Colonic mucosa (tissue), 4 donors: ENCODE measurements around the gene PPP1CA. TPM values are rescaled to one million over a fixed set of nuclear protein-coding genes. Genes with fewer than 3 reads are reported as not detected.
"Not testable (repeated sequence)": the region's sequence is repeated elsewhere in the genome, so short reads cannot be mapped to it uniquely, and the experiment has no call there.

Source experiments
- DNase-seq: peaks from one replicate; pipeline ENCODE4 v3.0.0-alpha.2; 2020
- H3K27ac ChIP-seq: fragments of 200-600 bp; one replicate; pipeline ENCODE4 v1.8.0; 2021
- H3K27me3 ChIP-seq: fragments of 200-600 bp; one replicate; pipeline ENCODE4 v1.8.0; 2021
- H3K36me3 ChIP-seq: fragments of 200-600 bp; one replicate; pipeline ENCODE4 v1.8.0; 2021
- H3K4me1 ChIP-seq: fragments of 200-600 bp; one replicate; pipeline ENCODE4 v1.8.0; 2021; ENCODE audit warnings: mild to moderate bottlenecking
- H3K4me3 ChIP-seq: fragments of 200-600 bp; one replicate; pipeline ENCODE4 v1.8.0; 2021
- H3K9ac ChIP-seq, 2 donors: one replicate each; pipeline ENCODE4 v1.7.0; 2013; ENCODE audit warnings: control low read depth in 2 of 2, low read depth in 2 of 2, low read length in 2 of 2
- H3K9me3 ChIP-seq: fragments of 200-600 bp; one replicate; pipeline ENCODE4 v1.8.0; 2021
- CTCF ChIP-seq: fragments of 200-600 bp; IDR thresholded peaks from one replicate; pipeline ENCODE4 v1.8.0; 2022; ENCODE audit warnings: antibody characterized with exemption, mild to moderate bottlenecking
- intact Hi-C: fragments of 100-400 bp; cut with DNase I; formaldehyde crosslinking; loops from one replicate; pipeline ENCODE4 v1.14.1; 2022
- total RNA-seq, 2 donors: library from RNA; stranded (reverse); fragmentation: NEBNext Ultra II Directional in 1 of 2; extraction: Animal tissue kit (Norgen Biotek cat#: 25700) in 1 of 2; gene quantifications; one replicate each; pipeline ENCODE4 v1.2.1, GENCODE V29; 2021
- donor health status: healthy.
- donor health status: DM: no; HTN: no; CAD: no.
- donor health status: DM: no; HTN: no; CAD: no.

PPP1CA gene
- total RNA-seq, 2 donors from 2014 or later: 242 to 280 TPM

DNA sequence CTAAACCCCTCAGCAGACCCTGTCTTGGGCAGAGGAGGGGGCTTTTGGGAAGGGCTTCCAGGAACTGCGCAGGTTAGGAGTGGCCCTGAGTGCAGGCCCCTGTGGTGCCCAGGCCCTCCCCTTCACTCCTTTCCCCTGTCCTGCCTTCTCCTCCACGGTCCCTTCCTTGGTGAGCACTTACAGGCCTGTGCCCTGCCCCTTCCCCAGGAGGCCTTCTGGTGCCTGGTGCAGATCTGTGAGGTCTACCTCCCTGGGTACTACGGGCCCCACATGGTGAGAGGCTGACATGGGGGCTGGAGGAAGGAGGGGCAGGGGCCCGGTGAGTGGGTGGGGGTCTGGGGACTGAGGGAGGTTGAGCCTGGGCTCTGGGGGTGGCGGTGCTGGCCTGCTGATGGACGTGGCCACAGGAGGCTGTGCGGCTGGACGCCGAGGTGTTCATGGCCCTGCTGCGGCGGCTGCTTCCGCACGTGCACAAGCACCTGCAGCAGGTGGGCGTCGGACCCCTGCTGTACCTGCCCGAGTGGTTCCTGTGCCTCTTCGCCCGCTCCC is 4.8 kb upstream of the PPP1CA start:
- Histone ChIP-seq H3K9me3 (no peaks in the 10 kb centered on the region), H3K27me3 (no peaks in the 10 kb centered on the region), H3K27ac (no peak overlapping the region), H3K4me3 (no peak overlapping the region), H3K4me1 (no peaks in the 10 kb centered on the region), H3K36me3 (no peaks in the 10 kb centered on the region), H3K9ac (peak overlapping the region in 1 of 2 donors; percentile 26)
- intact Hi-C loops: no loop called here
- TF ChIP-seq CTCF: no peak
- DNase-seq: no peak

DNA sequence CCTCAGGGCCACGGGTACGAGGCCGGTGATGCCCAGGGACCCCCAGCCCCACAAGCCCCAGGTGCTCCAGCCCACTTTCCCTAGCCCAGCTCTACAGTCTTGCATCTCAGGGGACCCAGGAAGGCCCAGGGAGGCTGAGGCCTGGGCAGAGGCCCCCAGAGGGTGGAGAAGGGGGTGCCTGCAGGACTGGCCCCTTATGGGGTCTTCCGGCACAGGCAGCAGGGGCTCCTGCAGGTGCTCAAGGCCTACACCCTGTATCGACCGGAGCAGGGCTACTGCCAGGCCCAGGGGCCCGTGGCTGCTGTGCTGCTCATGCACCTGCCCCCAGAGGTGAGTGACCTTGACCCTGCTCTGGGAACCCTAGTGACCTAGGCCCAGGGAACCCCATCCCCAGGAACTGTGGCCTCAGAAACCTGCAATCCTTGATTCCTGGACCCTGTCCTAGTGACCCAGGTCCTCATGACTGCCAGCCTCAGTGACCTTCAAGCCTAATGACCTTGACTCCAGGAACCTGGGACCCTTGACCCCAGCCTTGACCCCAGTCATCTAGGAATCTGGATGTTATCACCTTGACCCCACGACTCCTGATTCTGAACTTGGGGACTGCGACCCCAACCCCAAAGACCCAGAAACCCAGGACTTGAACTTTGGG is 4.2 kb upstream of the PPP1CA start:
- peak overlapping the region; percentile 25 for H3K4me3 ChIP-seq
- H3K9ac ChIP-seq: peak overlapping the region; percentile 26 to 35
- H3K36me3 ChIP-seq: no peaks in the 10 kb centered on the region
- H3K27ac ChIP-seq: no peak overlapping the region
- H3K4me1 ChIP-seq: no peaks in the 10 kb centered on the region
- no peak for TF ChIP-seq CTCF
- no peak for DNase-seq
- no peaks in the 10 kb centered on the region for H3K9me3 ChIP-seq
- H3K27me3 ChIP-seq: no peaks in the 10 kb centered on the region
- intact Hi-C loops: no loop called here

GRCh38 chr11:67405196-67405567 is 3.5 kb upstream of the PPP1CA start:
- TF ChIP-seq CTCF: no peak
- no peaks in the 10 kb centered on the region for H3K27me3 ChIP-seq

DNA sequence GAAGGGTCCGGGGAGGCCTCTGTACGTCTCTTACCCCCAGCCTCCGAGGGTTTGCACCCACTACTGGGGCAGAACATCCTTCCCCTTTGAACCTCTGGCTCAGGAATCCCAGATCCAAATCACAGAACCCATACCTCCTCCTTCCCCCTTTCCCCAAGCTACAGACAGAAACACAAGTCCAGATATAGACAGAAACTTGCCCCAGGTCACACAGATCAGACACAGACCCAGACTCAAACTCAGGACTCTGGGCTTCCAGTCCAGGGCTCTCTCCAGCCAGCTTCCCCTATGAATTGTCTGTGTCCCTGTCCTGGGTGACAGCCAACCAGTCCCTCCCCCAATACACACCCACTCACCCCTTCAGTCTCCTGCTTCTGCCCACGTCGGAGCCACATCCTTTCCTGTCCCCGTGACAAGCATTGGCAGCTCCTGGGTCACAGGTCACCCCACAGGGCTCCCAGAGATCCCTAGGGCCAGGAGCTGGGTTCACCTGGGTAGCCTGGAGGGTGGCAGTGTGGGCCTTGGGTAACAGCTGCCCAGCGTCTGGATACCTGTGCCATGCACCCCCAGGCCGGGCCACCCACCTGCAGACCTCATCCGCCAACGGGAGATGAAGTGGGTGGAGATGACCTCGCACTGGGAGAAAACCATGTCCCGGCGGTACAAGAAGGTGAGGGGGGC is 3.0 kb upstream of the PPP1CA start:
- H3K4me1 ChIP-seq: peaks cover 8% of the 10 kb centered on the region
- intact Hi-C loops: no loop called here
- H3K36me3 ChIP-seq: no peaks in the 10 kb centered on the region
- peak overlapping the region; percentile 25 for H3K4me3 ChIP-seq
- H3K27ac ChIP-seq: peak overlapping the region; percentile 61
- DNase-seq: no peak
- peak overlapping the region; percentile 58 to 61 for H3K9ac ChIP-seq
- H3K9me3 ChIP-seq: no peaks in the 10 kb centered on the region
- H3K27me3 ChIP-seq: no peaks in the 10 kb centered on the region
- TF ChIP-seq CTCF: no peak

More at GRCh38 chr11:67405196-67405567, 3.5 kb upstream of the PPP1CA start:
- Histone ChIP-seq H3K9me3 (no peaks in the 10 kb centered on the region), H3K4me1 (peaks cover 3% of the 10 kb centered on the region), H3K9ac (peak overlapping the region in 1 of 2 donors; percentile 0), H3K27ac (peak overlapping the region; percentile 61), H3K4me3 (peak overlapping the region; percentile 25), H3K36me3 (no peaks in the 10 kb centered on the region)
- DNase-seq: no peak
- intact Hi-C loops: no loop called here

DNA sequence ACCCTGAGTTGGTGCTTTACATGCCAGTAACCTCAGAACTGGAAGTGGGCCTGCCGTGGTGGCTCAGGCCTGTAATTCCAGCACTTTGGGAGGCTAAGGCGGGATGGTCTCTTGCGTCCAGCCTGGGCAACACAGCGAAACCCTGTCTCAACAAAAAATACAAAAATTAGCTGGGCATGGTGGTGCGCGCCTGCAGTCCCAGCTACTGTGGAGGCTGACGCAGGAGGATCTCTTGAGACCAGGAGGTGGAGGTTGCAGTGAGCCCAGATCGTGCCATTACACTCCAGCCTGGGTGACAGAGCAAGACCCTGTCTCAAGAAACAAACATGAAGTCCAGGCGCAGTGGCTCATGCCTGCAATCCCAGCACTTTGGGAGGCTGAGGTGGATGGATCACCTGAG is 1.4 kb upstream of the PPP1CA start:
- H3K9ac ChIP-seq, H3K9me3 ChIP-seq, H3K27me3 ChIP-seq, H3K36me3 ChIP-seq, intact Hi-C loops, DNase-seq: not testable (repeated sequence)
- peaks cover 14% of the 10 kb centered on the region for H3K4me1 ChIP-seq
- H3K4me3 ChIP-seq: peak overlapping the region; percentile 25
- H3K27ac ChIP-seq: peak overlapping the region; percentile 61

DNA sequence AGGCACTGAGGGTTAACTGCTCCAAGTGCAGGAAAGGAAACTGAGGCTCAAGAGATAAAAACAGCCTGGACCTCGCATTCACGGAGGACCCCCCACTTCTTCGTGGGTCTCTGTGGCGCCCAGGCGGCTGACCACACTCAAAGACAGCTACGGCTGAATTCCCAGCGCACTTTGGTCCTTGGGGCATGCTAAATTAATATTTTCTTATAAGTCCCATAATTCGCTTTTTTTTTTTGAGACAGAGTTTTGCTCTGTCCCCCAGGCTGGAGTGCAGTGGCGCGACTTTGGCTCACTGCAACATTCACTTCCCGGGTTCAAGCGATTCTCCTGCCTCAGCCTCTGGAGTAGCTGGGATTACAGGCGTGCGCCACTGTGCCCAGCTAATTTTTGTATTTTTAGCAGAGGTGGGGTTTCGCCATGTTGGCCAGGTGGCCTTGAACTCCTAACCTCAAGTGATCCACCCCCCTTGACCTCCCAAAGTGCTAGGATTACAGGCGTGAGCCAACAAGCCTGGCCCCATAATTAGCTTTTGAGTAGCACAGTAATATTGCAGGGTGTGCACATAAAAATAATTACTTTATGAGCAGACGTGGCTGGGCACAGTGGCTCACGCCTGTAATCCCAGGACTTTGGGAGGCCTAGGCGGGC is 658 bp upstream of the PPP1CA start:
- H3K27ac ChIP-seq: peak overlapping the region; percentile 92
- peaks cover 16% of the 10 kb centered on the region for H3K36me3 ChIP-seq
- peaks cover 14% of the 10 kb centered on the region for H3K4me1 ChIP-seq
- H3K9ac ChIP-seq: peak overlapping the region; percentile 70 to 85
- H3K27me3 ChIP-seq, DNase-seq, H3K9me3 ChIP-seq, intact Hi-C loops: not testable (repeated sequence)
- peak overlapping the region; percentile 15 for H3K4me3 ChIP-seq
